ENCODE data around the gene KIR2DL4. TPM values are rescaled to one million over a fixed set of nuclear protein-coding genes. Genes with fewer than 3 reads are reported as not detected.

The KIR2DL4 gene
- total and polyA plus RNA-seq, 2 donors (not counting 3 experiments of a cell fraction or from before 2014, with no cell fraction given) = not detected

GRCh38 chr19:54792814-54793213 lies 10.6 kb upstream of the KIR2DL4 start:
- no peak for DNase-seq (ENCODE audit: low read depth, low spot score)
- BruUV-seq (replicated peaks) = no TSS peak
- no peak overlapping the region for H3K4me2 ChIP-seq (ENCODE audit: insufficient read depth, low read length)
- no peak for FAIRE-seq
- H3K27me3 ChIP-seq (ENCODE audit: control insufficient read depth in 2 of 2, insufficient read depth in 2 of 2, low read length in 2 of 2) = no peaks in the 10 kb centered on the region
- CTCF ChIA-PET = no interaction called here
- H3K4me3 ChIP-seq (replicated peaks in 1 of 3; ENCODE audit: insufficient read depth in 1 of 3, low read depth in 1 of 3, low read length in 3 of 3) = no peak overlapping the region
- dilution Hi-C loops (cut with MboI; ENCODE audit: extremely low pct_ligation_motif_present, low sequenced_read_pairs) (no loop called here), intact Hi-C loops (cut with micrococcal nuclease) (no loop called here)
- H3K9me3 ChIP-seq (replicated peaks; ENCODE audit: control insufficient read depth, insufficient read depth, low read length) = no peaks in the 10 kb centered on the region
- H3K4me1 ChIP-seq (ENCODE audit: control insufficient read depth, extremely low read depth, insufficient read depth, low read length) = no peaks in the 10 kb centered on the region
- no peaks in the 10 kb centered on the region for H4K20me1 ChIP-seq (replicated peaks; ENCODE audit: control insufficient read depth, extremely low read depth, insufficient read depth, low read length)
- no peaks in the 10 kb centered on the region for H3K9me1 ChIP-seq (replicated peaks; ENCODE audit: control insufficient read depth, extremely low read depth, insufficient read depth, low read length)
- no peak for TF ChIP-seq POLR2AphosphoS5 (IDR thresholded peaks at IDR 0.05; ENCODE audit: insufficient read depth, low read depth, low read length)
- TF ChIP-seq, protein P1, sequence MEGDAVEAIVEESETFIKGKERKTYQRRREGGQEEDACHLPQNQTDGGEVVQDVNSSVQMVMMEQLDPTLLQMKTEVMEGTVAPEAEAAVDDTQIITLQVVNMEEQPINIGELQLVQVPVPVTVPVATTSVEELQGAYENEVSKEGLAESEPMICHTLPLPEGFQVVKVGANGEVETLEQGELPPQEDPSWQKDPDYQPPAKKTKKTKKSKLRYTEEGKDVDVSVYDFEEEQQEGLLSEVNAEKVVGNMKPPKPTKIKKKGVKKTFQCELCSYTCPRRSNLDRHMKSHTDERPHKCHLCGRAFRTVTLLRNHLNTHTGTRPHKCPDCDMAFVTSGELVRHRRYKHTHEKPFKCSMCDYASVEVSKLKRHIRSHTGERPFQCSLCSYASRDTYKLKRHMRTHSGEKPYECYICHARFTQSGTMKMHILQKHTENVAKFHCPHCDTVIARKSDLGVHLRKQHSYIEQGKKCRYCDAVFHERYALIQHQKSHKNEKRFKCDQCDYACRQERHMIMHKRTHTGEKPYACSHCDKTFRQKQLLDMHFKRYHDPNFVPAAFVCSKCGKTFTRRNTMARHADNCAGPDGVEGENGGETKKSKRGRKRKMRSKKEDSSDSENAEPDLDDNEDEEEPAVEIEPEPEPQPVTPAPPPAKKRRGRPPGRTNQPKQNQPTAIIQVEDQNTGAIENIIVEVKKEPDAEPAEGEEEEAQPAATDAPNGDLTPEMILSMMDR (IDR thresholded peaks at IDR 0.05; ENCODE audit: extremely low read depth in 1 of 2, insufficient read depth in 1 of 2, low read depth in 1 of 2, low read length in 2 of 2) = no peak
- no peak for TF ChIP-seq MYC (IDR thresholded peaks at IDR 0.05; ENCODE audit: low read depth, low read length)
- TF ChIP-seq POLR2A (IDR thresholded peaks at IDR 0.05; ENCODE audit: low read depth, low read length) = no peak
- TF ChIP-seq MAX (IDR thresholded peaks at IDR 0.05; ENCODE audit: insufficient read depth, insufficient read length) = no peak
- no peak for TF ChIP-seq EZH2 (IDR thresholded peaks at IDR 0.05; ENCODE audit: borderline replicate concordance, low read depth, low read length, severe bottlenecking)
- TF ChIP-seq GATA2 (IDR thresholded peaks at IDR 0.05; ENCODE audit: insufficient read depth, insufficient read length, low read depth, low read length) = no peak
- TF ChIP-seq FOS (IDR thresholded peaks at IDR 0.05; ENCODE audit: borderline replicate concordance, insufficient read depth, low read length) = no peak
- no peak for TF ChIP-seq JUN (IDR thresholded peaks at IDR 0.05; ENCODE audit: borderline replicate concordance, insufficient read depth, insufficient read length, low read depth)
- H3K36me3 ChIP-seq (ENCODE audit: control insufficient read depth in 2 of 2, extremely low read depth in 1 of 2, insufficient read depth in 2 of 2, low read length in 2 of 2) = no peaks in the 10 kb centered on the region
- POLR2A ChIA-PET = no interaction called here
- no peaks in the 10 kb centered on the region for H3K79me2 ChIP-seq (ENCODE audit: control insufficient read depth, insufficient read depth, low read length)
- no peak overlapping the region for H3K27ac ChIP-seq (ENCODE audit: insufficient read depth, low read depth, low read length)
- no peak overlapping the region for H2AFZ ChIP-seq (ENCODE audit: low read depth, low read length)
- H3K9ac ChIP-seq (replicated peaks; ENCODE audit: extremely low read depth, insufficient read depth, low read length) = no peak overlapping the region

Data from endothelial cell of umbilical vein (primary cell).